Cardiac muscle cell (in vitro differentiated cells and primary cell): ENCODE results near the gene LDLRAD4. TPM values are rescaled to one million over a fixed set of nuclear protein-coding genes. Genes with fewer than 3 reads are reported as not detected.

ENCODE experiments used
- DNase-seq, 2 donors: peaks; one replicate each; pipeline versions ENCODE4 v3.0.0 to v3.0.0-alpha.2; 2010 to 2017; ENCODE audit warnings: low read depth in 1 of 2, low spot score in 1 of 2
- H3K27ac ChIP-seq: fragments of 200-600 bp; sonication (generic); 2 replicates; pipeline ENCODE4 v1.5.1; 2016
- H3K27me3 ChIP-seq: fragments of 200-600 bp; sonication (generic); 2 replicates; pipeline ENCODE4 v1.6.0; 2016; ENCODE audit warnings: control low read depth
- H3K36me3 ChIP-seq: fragments of 200-600 bp; sonication (generic); 2 replicates; pipeline ENCODE4 v1.5.1; 2016; ENCODE audit warnings: control low read depth
- H3K4me1 ChIP-seq: fragments of 200-600 bp; sonication (generic); 2 replicates; pipeline ENCODE4 v1.8.1; 2017; ENCODE audit warnings: low read depth, mild to moderate bottlenecking, mixed run types
- H3K4me3 ChIP-seq: fragments of 200-600 bp; sonication (generic); 2 replicates; pipeline ENCODE4 v1.5.1; 2016; ENCODE audit warnings: mild to moderate bottlenecking
- H3K9me3 ChIP-seq: fragments of 200-600 bp; sonication (generic); 2 replicates; pipeline ENCODE4 v1.5.1; 2017; ENCODE audit warnings: low read depth, mild to moderate bottlenecking, control low read depth
- CTCF ChIP-seq: IDR thresholded peaks from 2 replicates; pipeline ENCODE4 v1.5.1; 2012; ENCODE audit warnings: low read depth, mild to moderate bottlenecking, low read length
- polyA plus RNA-seq: library from polyadenylated mRNA; unstranded; fragments of >200 nt; fragmentation: Nextera tagmentation; extraction: Ambion mirVana; gene quantifications from 2 replicates; pipeline ENCODE4 v1.2.1, GENCODE V29; 2016
- total RNA-seq: library from RNA; depleted of rRNA; stranded (reverse); fragments of >200 nt; gene quantifications from 2 replicates; pipeline ENCODE4 v1.2.3, GENCODE V29; 2016

The LDLRAD4 gene
- total and polyA plus RNA-seq, 2 experiments from 2014 or later: 10.5 to 11.5 TPM

GRCh38 chr18:13372531-13372951 is 154.0 kb downstream of the LDLRAD4 start:
- no peak for TF ChIP-seq CTCF
- no peak for DNase-seq
- Histone ChIP-seq H3K4me1 (peaks cover 4% of the 10 kb centered on the region), H3K4me3 (no peak overlapping the region), H3K27me3 (no peaks in the 10 kb centered on the region), H3K9me3 (no peaks in the 10 kb centered on the region), H3K36me3 (no peaks in the 10 kb centered on the region), H3K27ac (no peak overlapping the region)

GRCh38 chr18:13374096-13374467 is 155.5 kb downstream of the LDLRAD4 start:
- DNase-seq: no peak

GRCh38 chr18:13374468-13375301 is 156.1 kb downstream of the LDLRAD4 start:
- peak in 1 of 2 donors; percentile 70 for DNase-seq
- H3K27ac ChIP-seq: no peak overlapping the region

More at GRCh38 chr18:13374096-13374467, 155.5 kb downstream of the LDLRAD4 start:
- H3K4me3 ChIP-seq: no peak overlapping the region
- peaks cover 16% of the 10 kb centered on the region for H3K4me1 ChIP-seq
- H3K27ac ChIP-seq: no peak overlapping the region
- no peaks in the 10 kb centered on the region for H3K27me3 ChIP-seq
- H3K9me3 ChIP-seq: no peaks in the 10 kb centered on the region
- no peak for TF ChIP-seq CTCF
- no peaks in the 10 kb centered on the region for H3K36me3 ChIP-seq

GRCh38 chr18:13375302-13376255 is 157.0 kb downstream of the LDLRAD4 start:
- no peaks in the 10 kb centered on the region for H3K9me3 ChIP-seq
- no peaks in the 10 kb centered on the region for H3K36me3 ChIP-seq
- H3K4me1 ChIP-seq: peaks cover 31% of the 10 kb centered on the region
- H3K27ac ChIP-seq: no peak overlapping the region
- H3K27me3 ChIP-seq: no peaks in the 10 kb centered on the region
- no peak overlapping the region for H3K4me3 ChIP-seq
- DNase-seq: peak in 1 of 2 donors; percentile 88
- TF ChIP-seq CTCF: peak; percentile 16

More at GRCh38 chr18:13374468-13375301, 156.1 kb downstream of the LDLRAD4 start:
- no peaks in the 10 kb centered on the region for H3K27me3 ChIP-seq
- peaks cover 22% of the 10 kb centered on the region for H3K4me1 ChIP-seq
- H3K9me3 ChIP-seq: no peaks in the 10 kb centered on the region
- no peak for TF ChIP-seq CTCF
- H3K36me3 ChIP-seq: no peaks in the 10 kb centered on the region
- H3K4me3 ChIP-seq: no peak overlapping the region

- Histone ChIP-seq H3K36me3 (no peaks in the 10 kb centered on the region), H3K4me1 (peaks cover 33% of the 10 kb centered on the region), H3K27me3 (no peaks in the 10 kb centered on the region), H3K27ac (no peak overlapping the region), H3K4me3 (no peak overlapping the region), H3K9me3 (no peaks in the 10 kb centered on the region)
- DNase-seq: no peak
- TF ChIP-seq CTCF: no peak
These were observed 157.8 kb downstream of the LDLRAD4 start for GRCh38 chr18:13376298-13376840.
